Adrenal gland (tissue), 19 donors: Measurements from ENCODE around the gene LCE2D. TPM values are rescaled to one million over a fixed set of nuclear protein-coding genes. Genes with fewer than 3 reads are reported as not detected.

Experiments used
- DNase-seq, 7 donors: peaks; one replicate each; pipeline ENCODE4 v3.0.0-alpha.2; 2019 to 2020
- H3K27ac ChIP-seq, 5 donors: fragments of 200-600 bp; sonication (generic) in 4 of 5; 1 replicate in 3 of 5; 2 replicates in 2 of 5; pipeline versions ENCODE4 v1.5.1 to v1.8.0; 2016 to 2020; ENCODE audit warnings: mild to moderate bottlenecking in 1 of 5
- H3K27me3 ChIP-seq: fragments of 200-600 bp; 2 replicates; pipeline ENCODE4 v1.8.0; 2021
- H3K36me3 ChIP-seq, 2 donors: fragments of 200-600 bp; replicated peaks in 1 of 2; 1 replicate in 1 of 2; 2 replicates in 1 of 2; pipeline versions ENCODE4 v1.5.1 to v1.8.0; 2018 to 2022
- H3K4me1 ChIP-seq, 2 donors: fragments of 200-600 bp; replicated peaks in 1 of 2; 1 replicate in 1 of 2; 2 replicates in 1 of 2; pipeline versions ENCODE4 v1.5.1 to v1.8.0; 2018 to 2021
- H3K4me3 ChIP-seq, 4 donors: fragments of 200-600 bp; sonication (generic) in 3 of 4; one replicate each; pipeline ENCODE4 v1.5.1; 2016 to 2018
- H3K9me3 ChIP-seq, 3 donors: fragments of 200-600 bp; sonication (generic) in 1 of 3; replicated peaks in 1 of 3; 1 replicate in 2 of 3; 2 replicates in 1 of 3; pipeline versions ENCODE4 v1.5.1 to v1.8.0; 2016 to 2021
- CTCF ChIP-seq, 6 experiments: fragments of 450-650 bp in 4 of 6; fragments of 200-600 bp in 2 of 6; sonication (generic) in 1 of 6; IDR thresholded peaks; 1 replicate in 5 of 6; 2 replicates in 1 of 6; pipeline versions ENCODE4 v1.5.1 to v1.8.0; 2016 to 2021; ENCODE audit warnings: antibody characterized with exemption in 6 of 6, mild to moderate bottlenecking in 2 of 6, moderate library complexity in 1 of 6
- POLR2A ChIP-seq, 2 donors: fragments of 450-650 bp; IDR thresholded peaks; one replicate each; pipeline ENCODE4 v1.6.1; 2017; ENCODE audit warnings: antibody characterized with exemption in 2 of 2, mild to moderate bottlenecking in 2 of 2, moderate library complexity in 1 of 2
- WGBS, 4 donors: extraction: QIAGEN DNeasy Blood & Tissue Kit in 2 of 4; methylation state at CpG; one replicate each; pipeline versions ENCODE4 v1.1.5 to v1.1.7; 2013 to 2017; 5-methylcytosine and 5-hydroxymethylcytosine counted together
- intact Hi-C, 2 donors: fragments of 100-400 bp; cut with DNase I; formaldehyde crosslinking; loops; one replicate each; pipeline versions ENCODE4 v1.14.1 to v1.15.0; 2022 to 2023
- long read RNA-seq, 10 donors: library from polyadenylated mRNA in 3 of 10; unstranded in 2 of 10; stranded (forward) in 1 of 10; transcript quantifications; one replicate each; pipeline ENCODE4 v2.0.0 and lab custom pipeline, GENCODE V29; 2021 to 2026
- polyA plus RNA-seq, 3 donors: library from polyadenylated mRNA; stranded (reverse); fragments of 200-250 nt in 2 of 3; fragments of 350-450 nt in 1 of 3; fragmentation: Illumina TruSeq in 1 of 3; extraction: RNeasy Lipid Tissue Mini Kit (QIAGEN cat#74804) in 1 of 3; gene quantifications; one replicate each; pipeline ENCODE4 v1.2.3, GENCODE V29; 2013 to 2014
- total RNA-seq, 9 donors: library from RNA; depleted of rRNA in 4 of 9; stranded (reverse); fragments of >200 nt in 4 of 9; fragments of 120-200 nt in 1 of 9; fragmentation: NEBNext Ultra II Directional in 1 of 9; extraction: Animal tissue kit (Norgen Biotek cat#: 25700) in 1 of 9; gene quantifications; one replicate each; pipeline versions ENCODE4 v1.1.0 to v1.2.4, GENCODE V29; 2013 to 2023
- donor health status: healthy with polysubstance abuse.
- donor health status: Bipolar disorder and iron deficiency.
- donor health status: DM: yes; HTN: yes; CAD: no.
- donor health status: DM: no; HTN: no; CAD: no.
- donor health status: DM: no; HTN: no; CAD: no.
- donor health status: DM: yes; HTN: yes; CAD: no.

Gene LCE2D
- not detected for total RNA-seq
- polyA plus RNA-seq, result not detected
- long read RNA-seq, donor 1, result 0 reads
- long read RNA-seq, donor 2, result 0 reads
- long read RNA-seq, donor 3, result 0 reads
- long read RNA-seq, donor 4, result 0 reads
- long read RNA-seq, donor 5, result 0 reads
- long read RNA-seq, donor 6, result 0 reads
- long read RNA-seq, donor 7, result 0 reads
- long read RNA-seq, donor 8, result 0 reads
- long read RNA-seq, donor 9, result 0 reads
- long read RNA-seq, donor 10, result 0 reads

- Histone ChIP-seq H3K36me3 (no peaks in the 10 kb centered on the region), H3K9me3 (no peaks in the 10 kb centered on the region), H3K4me3 (no peak within 1 kb of the TSS), H3K4me1 (no peaks in the 10 kb centered on the region), H3K27ac (no peak within 1 kb of the TSS), H3K27me3 (peaks cover 3% of the 10 kb centered on the region)
- DNase-seq, result no peak
- TF ChIP-seq CTCF (IDR thresholded peaks at IDR 0.05), result no peak
- TF ChIP-seq POLR2A (IDR thresholded peaks at IDR 0.05), result no peak
- intact Hi-C loops, result no loop called here
- WGBS, 4 donors, result 44 to 71% (median 59%) methylated on average over 2 to 3 of the region's 3 CpGs
Observed at GRCh38 chr1:152663098-152663497, at the start of gene LCE2D. TSS of gene LCE2D (plus strand) at chr1:152663380. CDS start at chr1:152664106, 726 bp downstream.

GRCh38 chr1:152613511-152613910, 49.7 kb upstream of the LCE2D start, which contains the start of gene LCE3B:
TSS of gene LCE3B (plus strand) at chr1:152613811. CDS start at chr1:152613811, 0 bp downstream.
- DNase-seq, result no peak
- Histone ChIP-seq H3K4me3 (no peak within 1 kb of the TSS), H3K9me3 (peaks cover 0 to 4% (median 0%) of the 10 kb centered on the region in 3 donors), H3K36me3 (no peaks in the 10 kb centered on the region), H3K4me1 (no peaks in the 10 kb centered on the region), H3K27me3 (no peaks in the 10 kb centered on the region), H3K27ac (no peak within 1 kb of the TSS)
- 89 to 100% methylated on average over 1 of the region's 1 CpG; no CpG with 5 or more reads in 2 of the 4 donors for WGBS, 4 donors
- intact Hi-C loops, result no loop called here
- TF ChIP-seq CTCF (IDR thresholded peaks at IDR 0.05) (no peak), POLR2A (IDR thresholded peaks at IDR 0.05) (no peak)

- H3K9me3 ChIP-seq, result peaks cover 0 to 4% (median 0%) of the 10 kb centered on the region in 3 donors
- H3K36me3 ChIP-seq, result no peaks in the 10 kb centered on the region
- no peaks in the 10 kb centered on the region for H3K27me3 ChIP-seq
- TF ChIP-seq POLR2A (IDR thresholded peaks at IDR 0.05), result no peak
- TF ChIP-seq CTCF (IDR thresholded peaks at IDR 0.05), result no peak
- WGBS, 4 donors, result 55 to 79% (median 72%) methylated on average over 3 of the region's 3 CpGs
- DNase-seq, result no peak
- no peaks in the 10 kb centered on the region for H3K4me1 ChIP-seq
- no peak overlapping the region for H3K27ac ChIP-seq
- no peak overlapping the region for H3K4me3 ChIP-seq
- intact Hi-C loops, result no loop called here
Observed at GRCh38 chr1:152621993-152622392, 41.2 kb upstream of the LCE2D start.

- no peak within 1 kb of the TSS for H3K4me3 ChIP-seq
- intact Hi-C loops, result no loop called here
- H3K9me3 ChIP-seq, result peaks cover 0 to 4% (median 0%) of the 10 kb centered on the region in 3 donors
- H3K27me3 ChIP-seq, result no peaks in the 10 kb centered on the region
- H3K36me3 ChIP-seq, result no peaks in the 10 kb centered on the region
- TF ChIP-seq POLR2A (IDR thresholded peaks at IDR 0.05) (no peak), CTCF (IDR thresholded peaks at IDR 0.05) (no peak)
- H3K27ac ChIP-seq, result no peak within 1 kb of the TSS
- DNase-seq, result no peak
- H3K4me1 ChIP-seq, result no peaks in the 10 kb centered on the region
- WGBS, 4 donors, result 60 to 64% (median 61%) methylated on average over 7 to 10 of the region's 10 CpGs
Observed at GRCh38 chr1:152622803-152623202, 40.4 kb upstream of the LCE2D start, which contains the start of gene LCE3A. TSS of gene LCE3A (minus strand) at chr1:152623103. CDS start at chr1:152623103, 0 bp downstream.
